K562 (cell line): ENCODE data around the gene CPPED1. TPM values are rescaled to one million over a fixed set of nuclear protein-coding genes. Genes with fewer than 3 reads are reported as not detected.

Source experiments
- ATF4 ChIP-seq: fragments of 450-650 bp; formaldehyde crosslinking; IDR thresholded peaks from 2 replicates; pipeline ENCODE4 v1.4.0; 2022; ENCODE audit warnings: mild to moderate bottlenecking, moderate library complexity
- COPS2 ChIP-seq: fragments of 450-650 bp; conservative IDR thresholded peaks from 2 replicates; pipeline ENCODE4 v1.6.1; 2016; ENCODE audit warnings: mild to moderate bottlenecking, moderate library complexity
- ILK ChIP-seq: fragments of 450-650 bp; IDR thresholded peaks from 2 replicates; pipeline ENCODE4 v1.6.1; 2016; ENCODE audit warnings: missing genetic modification characterization, low read depth, mild to moderate bottlenecking, missing compliant biosample characterization, moderate library complexity, borderline replicate concordance
- MAFF ChIP-seq: IDR thresholded peaks from 2 replicates; pipeline ENCODE4 v1.6.1; 2012; ENCODE audit warnings: low read length, improper control_type of control experiment
- NFE2 ChIP-seq: IDR thresholded peaks from 2 replicates; pipeline ENCODE4 v1.6.1; 2014; ENCODE audit warnings: antibody characterized with exemption, low read depth
- PBX2 ChIP-seq, 2 experiments: IDR thresholded peaks in 1 of 2; conservative IDR thresholded peaks in 1 of 2; 2 replicates each; pipeline ENCODE4 v1.6.1; 2016; ENCODE audit warnings: low read depth in 2 of 2, mild to moderate bottlenecking in 1 of 2, missing compliant biosample characterization in 1 of 2, missing genetic modification characterization in 1 of 2, moderate library complexity in 1 of 2
- RBM39 ChIP-seq: fragments of 200-400 bp; formaldehyde crosslinking; optimal IDR thresholded peaks from 2 replicates; pipeline ENCODE3; 2018; ENCODE audit warnings: low read depth, low read length
- SOX6 ChIP-seq: fragments of 450-650 bp; IDR thresholded peaks from 2 replicates; pipeline ENCODE4 v1.6.1; 2014; ENCODE audit warnings: mild to moderate bottlenecking
- SP2 ChIP-seq: IDR thresholded peaks from 2 replicates; pipeline ENCODE4 v1.6.1; 2011; ENCODE audit warnings: mild to moderate bottlenecking, low read depth, low read length, moderate library complexity; ENCODE audit not compliant: poor library complexity, severe bottlenecking; ENCODE audit errors: extremely low read depth
- ZBTB8A ChIP-seq: fragments of 450-650 bp; IDR thresholded peaks from 2 replicates; pipeline ENCODE4 v1.6.1; 2018; ENCODE audit warnings: mild to moderate bottlenecking, moderate library complexity; ENCODE audit not compliant: partially characterized antibody
- ZNF592 ChIP-seq: fragments of 450-650 bp; IDR thresholded peaks from 2 replicates; pipeline ENCODE4 v1.6.1; 2017; ENCODE audit warnings: antibody characterized with exemption, mild to moderate bottlenecking
- polyA plus RNA-seq, 8 experiments: library from polyadenylated mRNA; depleted of rRNA in 4 of 8; stranded (reverse) in 5 of 8; unstranded in 3 of 8; fragments of >200 nt; fragmentation: Nextera tagmentation in 2 of 8; fragmentation: Illumina TruSeq in 1 of 8; extraction: Ambion mirVana in 2 of 8; extraction: Trizol in 1 of 8; gene quantifications; 2 replicates each; pipeline versions ENCODE4 v1.2.1 to v1.2.3, GENCODE V29; 2011 to 2014; ENCODE audit warnings: inconsistent platforms in 1 of 8, missing spikeins in 1 of 8
- total RNA-seq, 7 experiments: library from RNA; depleted of rRNA in 6 of 7; stranded (reverse); fragments of >200 nt in 6 of 7; fragmentation: Illumina TruSeq in 2 of 7; extraction: Trizol in 2 of 7; gene quantifications; 2 replicates each; pipeline versions ENCODE4 v1.2.1 to v1.2.3, GENCODE V29; 2011 to 2021; ENCODE audit warnings: low replicate concordance in 1 of 7

CPPED1 gene
- total and polyA plus RNA-seq, 9 of the 15 experiments (the other 6 are each of a cell fraction or from before 2014, with no cell fraction given), result 7.5 to 25.7 (median 16.9) TPM

GRCh38 chr16:12803203-12804093 is at the start of gene CPPED1 (continued):
- TF ChIP-seq ZBTB8A (no peak), COPS2 (no peak), PBX2 (CRISPR knock-in tag; IDR thresholded peaks at IDR 0.05; ENCODE audit: low read depth) (no peak), PBX2 (tag; conservative IDR thresholded peaks at IDR 0.05; ENCODE audit: low read depth) (no peak), RBM39 (no peak), ILK (tag) (no peak), NFE2 (no peak), MAFF (no peak), ATF4 (CRISPR knock-in tag) (0 out of 2 replicates have a peak, but pooled peaks have one; percentile 39), SP2 (no peak), SOX6 (peak; percentile 45; the same call in 1 of the 2 replicates), ZNF592 (no peak)
